Thymus (tissue), 11 donors: ENCODE measurements around the gene SFMBT2. TPM values are rescaled to one million over a fixed set of nuclear protein-coding genes. Genes with fewer than 3 reads are reported as not detected.

Experiments
- DNase-seq, 9 donors: peaks; one replicate each; pipeline ENCODE4 v3.0.0-alpha.2; 2013; ENCODE audit warnings: low spot score in 9 of 9, low read depth in 6 of 9, missing footprints in 1 of 9
- H3K27ac ChIP-seq, 2 donors: one replicate each; pipeline ENCODE4 v1.5.1; 2013; ENCODE audit warnings: control low read depth in 1 of 2, low read depth in 1 of 2, low read length in 1 of 2, mild to moderate bottlenecking in 1 of 2, moderate library complexity in 1 of 2
- H3K27me3 ChIP-seq, 2 donors: one replicate each; pipeline ENCODE4 v1.5.1; 2013; ENCODE audit warnings: low read length in 1 of 2; ENCODE audit not compliant: control insufficient read depth in 2 of 2, insufficient read depth in 1 of 2
- H3K36me3 ChIP-seq, 2 donors: one replicate each; pipeline ENCODE4 v1.5.1; 2013; ENCODE audit warnings: low read length in 1 of 2, mild to moderate bottlenecking in 1 of 2, moderate library complexity in 1 of 2; ENCODE audit not compliant: control insufficient read depth in 2 of 2, insufficient read depth in 2 of 2
- H3K4me1 ChIP-seq, 2 donors: one replicate each; pipeline ENCODE4 v1.5.1; 2013; ENCODE audit warnings: low read length in 2 of 2; ENCODE audit not compliant: control insufficient read depth in 2 of 2, insufficient read depth in 2 of 2
- H3K4me3 ChIP-seq, 2 donors: one replicate each; pipeline ENCODE4 v1.5.1; 2013; ENCODE audit warnings: low read length in 2 of 2, control low read depth in 1 of 2, mild to moderate bottlenecking in 1 of 2
- H3K9me3 ChIP-seq, 2 donors: one replicate each; pipeline ENCODE4 v1.5.1; 2013; ENCODE audit warnings: low read length in 1 of 2, mild to moderate bottlenecking in 1 of 2; ENCODE audit not compliant: control insufficient read depth in 2 of 2, insufficient read depth in 1 of 2
- WGBS: extraction: QIAGEN DNeasy Blood & Tissue Kit; methylation state at CpG from one replicate; pipeline ENCODE4 v1.1.7; 2013; 5-methylcytosine and 5-hydroxymethylcytosine counted together
- polyA plus RNA-seq: library from polyadenylated mRNA; stranded (reverse); fragments of 200-250 nt; gene quantifications from one replicate; pipeline ENCODE4 v1.2.3, GENCODE V29; 2013
- total RNA-seq: library from RNA; stranded (reverse); fragments of 120-200 nt; gene quantifications from one replicate; pipeline ENCODE4 v1.2.4, GENCODE V29; 2013
- donor health status: healthy.

The SFMBT2 gene
- total and polyA plus RNA-seq, 2 donors = 8.8 to 9.7 TPM

GRCh38 chr10:7408291-7409044, 2.4 kb downstream of the SFMBT2 start:
- Histone ChIP-seq H3K36me3 (no peaks in the 10 kb centered on the region), H3K9me3 (peaks cover 0 to 3% of the 10 kb centered on the region in 2 donors), H3K4me3 (peak overlapping the region; percentile 72 to 83), H3K4me1 (peaks cover 16 to 56% of the 10 kb centered on the region in 2 donors), H3K27me3 (peaks cover 46 to 70% of the 10 kb centered on the region in 2 donors), H3K27ac (peak overlapping the region; percentile 42 to 71)
- peak in 4 of 9 donors; percentile 41 to 59 (median 52) for DNase-seq
- under 1% methylated on average over 65 of the region's 65 CpGs for WGBS

GRCh38 chr10:7407368-7408290, 3.2 kb downstream of the SFMBT2 start:
- DNase-seq = peak in 5 of 9 donors; percentile 40 to 78 (median 50)
- Histone ChIP-seq H3K4me1 (peaks cover 16 to 50% of the 10 kb centered on the region in 2 donors), H3K36me3 (no peaks in the 10 kb centered on the region), H3K27me3 (peaks cover 38 to 61% of the 10 kb centered on the region in 2 donors), H3K9me3 (peaks cover 0 to 3% of the 10 kb centered on the region in 2 donors), H3K4me3 (peak overlapping the region; percentile 72 to 83), H3K27ac (peak overlapping the region; percentile 53 to 71)
- WGBS = 17% methylated on average over 77 of the region's 77 CpGs

DNA sequence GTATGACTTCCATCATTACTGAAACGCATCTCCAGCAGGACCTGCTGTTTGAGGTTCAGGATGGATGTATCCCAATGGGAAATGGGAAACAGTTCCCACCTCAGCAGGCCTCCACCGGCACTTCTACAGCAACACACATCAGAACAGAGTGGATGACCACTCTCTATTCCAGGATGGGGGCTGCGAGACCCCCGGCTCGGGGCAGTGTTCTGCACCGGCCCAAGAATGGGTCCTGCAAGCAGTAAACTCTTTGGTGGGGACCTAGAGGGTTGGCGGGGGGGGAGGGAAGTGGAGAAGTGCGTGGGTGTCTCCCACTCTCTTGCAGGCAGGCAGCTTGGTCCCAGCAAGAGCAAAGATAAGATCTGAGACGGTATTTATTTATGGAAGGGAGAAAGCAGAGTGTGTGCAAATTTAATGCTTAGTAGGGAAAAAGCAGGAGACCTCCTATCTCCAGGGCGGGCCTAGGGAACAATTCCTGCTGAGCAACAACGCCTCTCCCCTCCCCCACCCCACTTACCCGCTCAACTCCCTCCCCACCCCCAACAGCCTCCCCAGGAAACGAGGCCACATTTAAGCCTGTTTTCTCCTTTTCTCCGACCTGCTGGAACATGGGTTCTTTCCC, 4.0 kb downstream of the SFMBT2 start:
- DNase-seq = no peak
- H3K4me3 ChIP-seq = peak overlapping the region; percentile 72 to 83
- WGBS = 88% methylated on average over 14 of the region's 14 CpGs
- peaks cover 16 to 42% of the 10 kb centered on the region in 2 donors for H3K4me1 ChIP-seq
- H3K36me3 ChIP-seq = no peaks in the 10 kb centered on the region
- H3K9me3 ChIP-seq = peaks cover 0 to 3% of the 10 kb centered on the region in 2 donors
- peak overlapping the region; percentile 31 to 71 for H3K27ac ChIP-seq
- H3K27me3 ChIP-seq = peaks cover 30 to 53% of the 10 kb centered on the region in 2 donors

DNA sequence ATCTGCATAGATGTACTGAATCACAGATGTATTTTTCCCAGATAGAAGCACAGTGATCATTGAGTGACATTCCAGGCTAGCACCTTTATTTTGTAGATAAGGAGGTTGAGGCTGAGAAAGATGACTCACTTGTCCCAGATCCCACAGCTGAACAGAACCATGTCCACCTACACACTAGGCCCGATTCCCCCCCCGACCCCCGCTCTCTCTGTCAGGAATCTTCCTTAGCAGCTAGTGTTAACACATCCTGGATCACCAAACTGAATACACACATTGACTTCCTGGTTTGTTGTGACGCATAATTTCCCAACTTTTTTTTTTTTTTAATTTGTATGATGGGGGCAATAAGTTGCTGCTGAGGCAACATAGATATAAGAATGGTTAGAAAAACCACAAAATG, 5.2 kb downstream of the SFMBT2 start:
- no peak for DNase-seq
- no peak overlapping the region for H3K4me3 ChIP-seq
- H3K9me3 ChIP-seq = peaks cover 0 to 3% of the 10 kb centered on the region in 2 donors
- no peak overlapping the region for H3K27ac ChIP-seq
- peaks cover 16 to 32% of the 10 kb centered on the region in 2 donors for H3K4me1 ChIP-seq
- H3K27me3 ChIP-seq = peaks cover 20 to 41% of the 10 kb centered on the region in 2 donors
- WGBS = 48% methylated on average over 4 of the region's 4 CpGs
- H3K36me3 ChIP-seq = no peaks in the 10 kb centered on the region

- DNase-seq = no peak
- 91% methylated on average over 1 of the region's 1 CpG for WGBS
- H3K4me1 ChIP-seq = peaks cover 13 to 21% of the 10 kb centered on the region in 2 donors
Measured at GRCh38 chr10:7403620-7404019, 7.2 kb downstream of the SFMBT2 start.

GRCh38 chr10:7401782-7402181, 9.1 kb downstream of the SFMBT2 start:
- Histone ChIP-seq H3K9me3 (no peaks in the 10 kb centered on the region), H3K36me3 (no peaks in the 10 kb centered on the region), H3K4me3 (no peak overlapping the region), H3K27me3 (peaks cover 0 to 3% of the 10 kb centered on the region in 2 donors), H3K4me1 (peaks cover 3% of the 10 kb centered on the region in 2 donors), H3K27ac (no peak overlapping the region)
- no peak for DNase-seq
- 98% methylated on average over 8 of the region's 8 CpGs for WGBS

More at GRCh38 chr10:7403620-7404019, 7.2 kb downstream of the SFMBT2 start:
- Histone ChIP-seq H3K36me3 (no peaks in the 10 kb centered on the region), H3K4me3 (no peak overlapping the region), H3K9me3 (no peaks in the 10 kb centered on the region), H3K27me3 (peaks cover 9 to 21% of the 10 kb centered on the region in 2 donors), H3K27ac (no peak overlapping the region)

DNA sequence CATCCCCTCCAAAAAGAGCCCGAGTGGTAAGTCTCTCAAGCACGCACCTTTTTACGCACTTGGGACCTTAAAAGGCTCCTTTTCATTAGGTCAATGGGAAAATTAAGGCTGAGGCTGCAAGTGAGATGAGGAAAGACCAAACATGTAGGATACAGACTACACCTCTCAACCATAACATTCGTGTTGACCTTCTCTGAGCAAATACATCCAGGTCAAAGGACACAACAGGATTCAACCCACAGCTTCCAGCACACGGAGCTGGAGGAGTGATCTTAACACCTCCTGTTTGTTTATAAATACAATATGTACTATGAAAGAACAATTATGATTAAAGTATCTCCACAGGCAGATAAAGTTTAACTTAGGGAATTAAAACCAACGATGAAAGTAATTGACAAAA, 9.7 kb downstream of the SFMBT2 start:
- Histone ChIP-seq H3K27me3 (no peaks in the 10 kb centered on the region), H3K4me1 (no peaks in the 10 kb centered on the region), H3K4me3 (no peak overlapping the region), H3K9me3 (no peaks in the 10 kb centered on the region), H3K27ac (no peak overlapping the region), H3K36me3 (no peaks in the 10 kb centered on the region)
- WGBS = 98% methylated on average over 6 of the region's 6 CpGs
- DNase-seq = no peak

- Histone ChIP-seq H3K27me3 (no peaks in the 10 kb centered on the region), H3K4me3 (no peak overlapping the region), H3K36me3 (no peaks in the 10 kb centered on the region), H3K4me1 (no peaks in the 10 kb centered on the region), H3K9me3 (no peaks in the 10 kb centered on the region), H3K27ac (no peak overlapping the region)
- 96% methylated on average over 10 of the region's 10 CpGs for WGBS
- DNase-seq = no peak
Measured at GRCh38 chr10:7400068-7400715, 10.6 kb downstream of the SFMBT2 start.
